Fibroblast of the aortic adventitia (primary cell): ENCODE data around the gene COL4A1. TPM values are rescaled to one million over a fixed set of nuclear protein-coding genes. Genes with fewer than 3 reads are reported as not detected.
"Not testable (repeated sequence)": the region's sequence is repeated elsewhere in the genome, so short reads cannot be mapped to it uniquely, and the experiment has no call there.

Experiments used
- DNase-seq: peaks from one replicate; pipeline ENCODE4 v3.0.0-alpha.2; 2010; ENCODE audit warnings: low read depth
- H3K4me3 ChIP-seq: 2 replicates; pipeline ENCODE4 v1.5.1; 2011; ENCODE audit warnings: low read depth, mild to moderate bottlenecking, control low read depth, low read length, moderate library complexity
- total RNA-seq: library from RNA; depleted of rRNA; stranded (reverse); fragments of >200 nt; gene quantifications from 2 replicates; pipeline ENCODE4 v1.2.3, GENCODE V29; 2012; ENCODE audit warnings: low replicate concordance
- TF ChIP-seq, protein P1 (sequence below): IDR thresholded peaks from 2 replicates; pipeline ENCODE4 v1.5.1; 2011; ENCODE audit warnings: mild to moderate bottlenecking, low read length, control low read depth, inconsistent platforms; ENCODE audit not compliant: insufficient read depth

The COL4A1 gene
- total RNA-seq, 1 donor = 43.7 TPM

DNA sequence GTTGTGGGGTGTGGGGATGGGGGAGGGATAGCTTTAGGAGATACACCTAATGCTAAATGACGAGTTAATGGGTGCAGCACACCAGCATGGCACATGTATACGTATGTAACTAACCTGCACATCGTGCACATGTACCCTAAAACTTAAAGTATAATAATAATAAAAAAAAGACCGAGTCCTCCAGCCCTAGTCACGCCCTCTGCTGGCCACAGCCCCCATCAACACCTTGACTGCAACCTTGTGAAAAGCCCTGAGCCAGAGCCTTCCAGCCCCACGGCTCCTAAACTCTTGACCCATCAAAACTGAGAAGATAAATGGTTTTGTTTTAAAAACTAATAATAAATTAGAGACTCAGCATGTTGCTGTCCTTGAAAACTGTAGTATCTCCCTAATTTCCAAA lies 194.6 kb downstream of the COL4A1 start:
- TF ChIP-seq, protein P1, sequence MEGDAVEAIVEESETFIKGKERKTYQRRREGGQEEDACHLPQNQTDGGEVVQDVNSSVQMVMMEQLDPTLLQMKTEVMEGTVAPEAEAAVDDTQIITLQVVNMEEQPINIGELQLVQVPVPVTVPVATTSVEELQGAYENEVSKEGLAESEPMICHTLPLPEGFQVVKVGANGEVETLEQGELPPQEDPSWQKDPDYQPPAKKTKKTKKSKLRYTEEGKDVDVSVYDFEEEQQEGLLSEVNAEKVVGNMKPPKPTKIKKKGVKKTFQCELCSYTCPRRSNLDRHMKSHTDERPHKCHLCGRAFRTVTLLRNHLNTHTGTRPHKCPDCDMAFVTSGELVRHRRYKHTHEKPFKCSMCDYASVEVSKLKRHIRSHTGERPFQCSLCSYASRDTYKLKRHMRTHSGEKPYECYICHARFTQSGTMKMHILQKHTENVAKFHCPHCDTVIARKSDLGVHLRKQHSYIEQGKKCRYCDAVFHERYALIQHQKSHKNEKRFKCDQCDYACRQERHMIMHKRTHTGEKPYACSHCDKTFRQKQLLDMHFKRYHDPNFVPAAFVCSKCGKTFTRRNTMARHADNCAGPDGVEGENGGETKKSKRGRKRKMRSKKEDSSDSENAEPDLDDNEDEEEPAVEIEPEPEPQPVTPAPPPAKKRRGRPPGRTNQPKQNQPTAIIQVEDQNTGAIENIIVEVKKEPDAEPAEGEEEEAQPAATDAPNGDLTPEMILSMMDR = peak; percentile 31
- not testable (repeated sequence) for H3K4me3 ChIP-seq, DNase-seq

DNA sequence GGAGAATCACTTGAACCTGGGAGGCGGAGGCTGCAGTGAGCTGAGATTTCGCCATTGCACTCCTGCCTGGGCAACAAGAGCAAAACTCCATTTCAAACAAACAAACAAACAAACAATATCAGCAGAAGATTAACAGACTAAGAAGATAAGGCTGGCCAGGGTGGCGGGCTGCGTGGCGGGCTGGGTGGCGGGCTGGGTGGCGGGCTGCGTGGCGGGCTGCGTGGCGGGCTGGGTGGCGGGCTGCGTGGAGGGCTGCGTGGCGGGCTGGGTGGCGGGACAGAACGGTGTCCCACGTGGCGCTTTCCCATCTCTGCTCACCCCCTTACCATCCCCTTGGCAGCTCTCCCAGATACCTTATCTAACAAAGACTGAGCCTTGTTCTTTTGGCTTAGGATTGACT lies 196.2 kb downstream of the COL4A1 start:
- no peak for DNase-seq
- TF ChIP-seq, protein P1 = no peak
- no peak overlapping the region for H3K4me3 ChIP-seq

DNA sequence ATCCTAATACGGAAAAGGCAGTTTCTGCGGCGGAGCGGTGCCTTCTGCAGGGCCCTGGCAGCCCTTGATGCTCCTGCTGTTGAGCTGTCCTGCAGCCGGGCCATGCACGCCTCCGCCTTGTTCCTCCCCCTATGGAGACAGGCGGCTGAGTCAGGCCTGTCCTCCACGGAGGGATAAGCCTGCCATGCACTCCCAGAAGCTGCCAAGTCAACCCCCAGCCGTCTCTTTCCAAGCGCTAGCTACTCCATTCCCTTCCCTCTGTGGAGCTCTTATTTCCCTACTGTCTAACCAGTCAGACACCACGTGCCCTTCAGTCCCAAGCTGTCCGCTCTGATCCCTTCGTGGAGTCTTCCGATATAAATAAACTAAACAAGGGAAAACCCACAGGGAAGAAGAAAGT lies 197.0 kb downstream of the COL4A1 start:
- H3K4me3 ChIP-seq = no peak overlapping the region
- TF ChIP-seq, protein P1 = no peak
- DNase-seq = peak; percentile 92

DNA sequence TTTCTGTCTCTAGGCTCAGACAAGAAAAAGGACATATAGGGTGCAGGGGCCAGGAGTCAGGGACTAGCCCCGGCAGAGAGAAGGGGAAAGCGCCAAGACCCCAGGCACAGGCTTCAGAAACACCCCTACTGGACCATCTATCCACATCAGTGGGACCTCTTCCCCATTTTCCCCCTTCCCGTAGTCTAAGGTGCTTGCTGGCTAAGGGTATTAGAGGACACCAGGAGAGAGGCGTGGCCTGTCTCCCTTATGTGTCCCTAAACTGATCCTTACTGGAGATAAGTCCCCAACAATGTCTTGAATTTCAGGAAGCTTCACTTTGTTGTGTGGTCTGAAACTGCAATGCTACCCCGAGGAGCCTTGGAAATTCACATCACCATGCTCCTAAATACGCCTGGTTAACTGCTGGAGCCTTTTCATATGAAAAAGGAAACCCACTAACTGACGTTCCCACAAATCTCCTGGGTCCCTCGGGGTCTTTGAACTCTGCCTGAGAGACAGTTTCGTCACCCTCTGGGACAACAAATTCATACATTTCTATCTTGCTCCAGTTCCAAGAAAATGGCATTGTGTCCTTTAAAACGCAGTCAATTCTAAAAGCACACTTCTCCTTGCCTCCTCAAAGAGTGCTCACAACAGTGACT lies 197.7 kb downstream of the COL4A1 start:
- no peak overlapping the region for H3K4me3 ChIP-seq
- TF ChIP-seq, protein P1 = no peak
- no peak for DNase-seq

DNA sequence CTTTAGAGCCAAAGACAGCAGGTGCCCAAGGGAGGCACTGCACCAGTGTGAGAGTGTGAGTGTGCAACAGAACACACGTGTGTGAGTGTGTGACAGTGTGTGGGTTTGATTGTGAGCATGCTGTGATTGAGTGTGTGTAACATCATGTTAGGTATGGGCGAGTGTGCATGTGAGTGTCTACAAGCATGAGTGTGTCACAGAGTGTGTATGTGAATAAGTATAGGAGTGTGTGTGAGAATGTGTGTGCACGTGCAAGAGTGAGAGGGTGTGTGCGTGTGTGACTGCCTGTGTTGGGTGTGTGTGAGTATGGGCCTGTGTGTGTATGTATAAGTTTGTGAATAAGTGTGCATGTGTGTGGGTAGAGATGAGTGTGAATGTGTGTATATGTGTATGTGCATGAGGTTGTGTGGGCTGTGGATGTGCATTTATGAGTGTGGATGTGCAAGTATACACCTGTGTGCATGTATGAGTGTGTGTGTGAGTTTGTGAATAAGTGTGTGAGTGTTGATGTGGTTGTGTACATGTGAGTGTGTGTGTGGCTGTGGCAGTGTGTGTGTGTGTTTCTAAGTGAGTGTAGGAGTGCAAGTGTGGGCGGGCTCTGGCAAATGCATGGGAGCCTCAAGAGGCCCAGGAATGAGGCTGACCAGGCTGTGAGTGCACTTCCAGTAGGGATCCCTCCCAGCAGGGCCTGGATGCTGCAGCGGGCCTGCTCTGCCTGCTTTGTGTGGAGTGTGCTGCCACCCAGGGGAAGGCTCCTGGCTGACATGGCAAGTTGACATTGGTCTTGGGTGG lies 198.4 kb downstream of the COL4A1 start:
- TF ChIP-seq, protein P1 = peak; percentile 86
- no peak overlapping the region for H3K4me3 ChIP-seq
- peak; percentile 88 for DNase-seq

DNA sequence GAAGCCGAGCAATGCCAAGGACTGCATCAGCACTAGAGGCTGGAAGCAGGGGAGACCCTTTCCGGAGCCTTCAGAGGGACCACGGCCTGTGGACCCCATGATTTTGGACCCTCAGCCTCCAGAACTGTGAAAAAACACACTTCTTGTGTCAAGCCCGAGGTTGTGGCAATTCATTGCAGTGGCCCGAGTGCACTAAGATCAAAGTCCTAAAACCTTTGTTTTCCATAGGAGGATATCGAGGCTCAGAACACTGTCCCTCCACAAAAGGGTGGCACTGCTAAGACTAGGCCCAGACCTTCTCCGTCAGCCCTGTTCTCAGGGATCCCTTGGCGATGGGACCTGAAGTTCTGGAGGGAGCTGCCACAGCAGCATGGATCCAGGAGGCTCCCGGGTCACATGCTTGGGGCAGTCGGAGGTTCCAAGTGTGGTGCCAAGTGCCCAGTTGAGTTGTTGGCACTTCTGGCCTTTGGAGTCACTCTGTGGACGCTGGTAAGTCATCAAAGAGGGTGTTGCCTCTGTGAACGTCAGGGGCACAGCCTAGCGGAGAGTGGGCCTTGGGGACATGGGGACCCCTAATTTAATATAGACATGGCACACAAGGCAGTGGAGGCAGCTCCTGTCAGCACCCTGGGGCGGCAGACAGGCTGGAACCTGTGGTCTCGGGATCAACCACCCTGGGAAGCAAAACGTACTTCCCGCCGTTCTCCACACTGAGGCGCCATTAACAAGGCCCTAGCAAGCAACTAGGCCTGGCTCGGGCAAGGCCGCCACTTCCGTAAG lies 199.2 kb downstream of the COL4A1 start:
- TF ChIP-seq, protein P1 = no peak
- DNase-seq = no peak
- no peak overlapping the region for H3K4me3 ChIP-seq
